Measurements from ENCODE around the gene VWC2.

Gene VWC2

GRCh38 chr7:49783446-49783845, 10.0 kb downstream of the VWC2 start:
- no peak for DNase-seq (ENCODE audit: low spot score)

- no peak for DNase-seq (ENCODE audit: low spot score)
These were observed 14.5 kb downstream of the VWC2 start for GRCh38 chr7:49787980-49788379.

- no peak for DNase-seq (ENCODE audit: low spot score)
These were observed 15.1 kb downstream of the VWC2 start for GRCh38 chr7:49788455-49789059.

GRCh38 chr7:49789736-49790135, 16.3 kb downstream of the VWC2 start:
- DNase-seq (ENCODE audit: low spot score) = no peak

- no peak for DNase-seq (ENCODE audit: low spot score)
These were observed 16.8 kb downstream of the VWC2 start for GRCh38 chr7:49790209-49790608.

- no peak for DNase-seq (ENCODE audit: low spot score)
These were observed 17.8 kb downstream of the VWC2 start for GRCh38 chr7:49791088-49791741.

- no peak for DNase-seq (ENCODE audit: low spot score)
These were observed 24.7 kb downstream of the VWC2 start for GRCh38 chr7:49797987-49798660.

GRCh38 chr7:49800031-49800430, 26.6 kb downstream of the VWC2 start:
- DNase-seq (ENCODE audit: low spot score) = no peak

- DNase-seq (ENCODE audit: low spot score) = no peak
These were observed 29.2 kb downstream of the VWC2 start for GRCh38 chr7:49802600-49802999.

- DNase-seq (ENCODE audit: low spot score) = no peak
These were observed 30.4 kb downstream of the VWC2 start for GRCh38 chr7:49803812-49804211.

- no peak for DNase-seq (ENCODE audit: low spot score)
These were observed 32.1 kb downstream of the VWC2 start for GRCh38 chr7:49805371-49806007.

- DNase-seq (ENCODE audit: low spot score) = no peak
These were observed 39.1 kb downstream of the VWC2 start for GRCh38 chr7:49812534-49812933.

- DNase-seq (ENCODE audit: low spot score) = no peak
These were observed 43.8 kb downstream of the VWC2 start for GRCh38 chr7:49817279-49817678.

- no peak for DNase-seq (ENCODE audit: low spot score)
These were observed 47.7 kb downstream of the VWC2 start for GRCh38 chr7:49821181-49821580.

- DNase-seq (ENCODE audit: low spot score) = no peak
These were observed 49.4 kb downstream of the VWC2 start for GRCh38 chr7:49822856-49823255.

- DNase-seq (ENCODE audit: low spot score) = no peak
These were observed 50.1 kb downstream of the VWC2 start for GRCh38 chr7:49823566-49823965.

GRCh38 chr7:49839863-49840645, 66.6 kb downstream of the VWC2 start:
- no peak for DNase-seq (ENCODE audit: low spot score)

- DNase-seq (ENCODE audit: low spot score) = no peak
These were observed 67.4 kb downstream of the VWC2 start for GRCh38 chr7:49840751-49841405.

GRCh38 chr7:49845626-49846025, 72.2 kb downstream of the VWC2 start:
- DNase-seq (ENCODE audit: low spot score) = no peak

GRCh38 chr7:49848211-49848841, 74.9 kb downstream of the VWC2 start:
- no peak for DNase-seq (ENCODE audit: low spot score)

GRCh38 chr7:49850921-49851613, 77.6 kb downstream of the VWC2 start:
- DNase-seq (ENCODE audit: low spot score) = no peak
